Right ventricle myocardium superior (tissue), 1 donor: ENCODE measurements around the gene NUP54. TPM values are rescaled to one million over a fixed set of nuclear protein-coding genes. Genes with fewer than 3 reads are reported as not detected.
A peak's percentile ranks its signal among the peaks of the same experiment; 100 is the strongest.

Source experiments
- ATAC-seq: fragments of 200-7000 bp; cut with Tn5 transposase; one replicate; pipeline ENCODE4 v1.9.1; 2020; ENCODE audit warnings: mild to moderate bottlenecking; ENCODE audit not compliant: poor library complexity
- DNase-seq: peaks from one replicate; pipeline ENCODE4 v3.0.0-alpha.2; 2020
- intact Hi-C: fragments of 100-400 bp; cut with DNase I; formaldehyde crosslinking; loops from one replicate; pipeline ENCODE4 v1.11.2; 2022
- total RNA-seq: library from RNA; stranded (reverse); fragmentation: NEBNext Ultra II Directional; extraction: Animal tissue kit (Norgen Biotek cat#: 25700); gene quantifications from one replicate; pipeline ENCODE4 v1.2.1, GENCODE V29; 2021
- donor health status: DM: no; HTN: yes; CAD: no; lungs with severe emphysema.

Gene NUP54
- total RNA-seq, 1 donor from 2014 or later, result 18.2 TPM

- DNase-seq (no peak), ATAC-seq (no peak)
- intact Hi-C loops, result no loop called here
Measured at GRCh38 chr4:76156635-76157034, 8.4 kb upstream of the NUP54 start.

- no peak for ATAC-seq
- intact Hi-C loops, result no loop called here
- DNase-seq, result no peak
Measured at GRCh38 chr4:76155979-76156378, 7.8 kb upstream of the NUP54 start.

- ATAC-seq, result no peak
- intact Hi-C loops, result no loop called here
- DNase-seq, result no peak
Measured at GRCh38 chr4:76153356-76153755, 5.2 kb upstream of the NUP54 start.

GRCh38 chr4:76147454-76148141 is 599 bp downstream of the NUP54 start:
- DNase-seq (peak; percentile 60), ATAC-seq (peak; percentile 55)
- intact Hi-C loops, result no loop called here

- intact Hi-C loops, result no loop called here
Measured at GRCh38 chr4:76144546-76144945, 3.7 kb downstream of the NUP54 start.

GRCh38 chr4:76141241-76141640 is 7.0 kb downstream of the NUP54 start:
- ATAC-seq, result no peak
- intact Hi-C loops, result no loop called here

More at GRCh38 chr4:76144546-76144945, 3.7 kb downstream of the NUP54 start:
- ATAC-seq (no peak), DNase-seq (no peak)

GRCh38 chr4:76127754-76128153 is 20.4 kb downstream of the NUP54 start:
- ATAC-seq (no peak), DNase-seq (no peak)
- intact Hi-C loops, result no loop called here

More at GRCh38 chr4:76141241-76141640, 7.0 kb downstream of the NUP54 start:
- no peak for DNase-seq

- DNase-seq, result no peak
- no peak for ATAC-seq
- intact Hi-C loops, result no loop called here
Measured at GRCh38 chr4:76125816-76126215, 22.4 kb downstream of the NUP54 start.

GRCh38 chr4:76120199-76120598 is 28.0 kb downstream of the NUP54 start:
- ATAC-seq (no peak), DNase-seq (no peak)
- intact Hi-C loops, result no loop called here

- ATAC-seq (no peak), DNase-seq (no peak)
- intact Hi-C loops, result no loop called here
Measured at GRCh38 chr4:76117536-76117935, 30.7 kb downstream of the NUP54 start.

- DNase-seq, result no peak
- intact Hi-C loops, result no loop called here
- ATAC-seq, result no peak
Measured at GRCh38 chr4:76116821-76117220, 31.4 kb downstream of the NUP54 start.

- DNase-seq (no peak), ATAC-seq (no peak)
- intact Hi-C loops, result no loop called here
Measured at GRCh38 chr4:76108467-76109181, 39.6 kb downstream of the NUP54 start.

- no peak for DNase-seq
- no peak for ATAC-seq
- intact Hi-C loops, result no loop called here
Measured at GRCh38 chr4:76106442-76106841, 41.8 kb downstream of the NUP54 start.

GRCh38 chr4:76105652-76106051 is 42.5 kb downstream of the NUP54 start:
- DNase-seq, result no peak
- intact Hi-C loops, result no loop called here
- ATAC-seq, result peak; percentile 39

GRCh38 chr4:76096076-76096475 is 52.1 kb downstream of the NUP54 start:
- intact Hi-C loops, result no loop called here
- DNase-seq, result no peak
- ATAC-seq, result no peak

- intact Hi-C loops, result no loop called here
- no peak for DNase-seq
Measured at GRCh38 chr4:76095568-76095967, 52.6 kb downstream of the NUP54 start.

GRCh38 chr4:76091052-76091451 is 57.1 kb downstream of the NUP54 start:
- ATAC-seq (no peak), DNase-seq (no peak)
- intact Hi-C loops, result no loop called here

More at GRCh38 chr4:76095568-76095967, 52.6 kb downstream of the NUP54 start:
- ATAC-seq, result no peak

GRCh38 chr4:76090241-76090691 is 57.9 kb downstream of the NUP54 start:
- ATAC-seq (peak; percentile 45), DNase-seq (no peak)
- intact Hi-C loops, result no loop called here

GRCh38 chr4:76088719-76089118 is 59.5 kb downstream of the NUP54 start:
- no peak for ATAC-seq
- DNase-seq, result no peak
- intact Hi-C loops, result no loop called here
